CD14-positive monocyte (primary cell): ENCODE results near the gene ATP1B3. TPM values are rescaled to one million over a fixed set of nuclear protein-coding genes. Genes with fewer than 3 reads are reported as not detected.

Source experiments
- DNase-seq, 3 donors: peaks; one replicate each; pipeline ENCODE4 v3.0.0-alpha.2; 2011 to 2022
- H2AFZ ChIP-seq: 2 replicates; pipeline ENCODE4 v1.6.0; 2012; ENCODE audit warnings: mild to moderate bottlenecking, low read depth, low read length, inconsistent platforms; ENCODE audit not compliant: insufficient read depth, poor library complexity, severe bottlenecking
- H3K27ac ChIP-seq, 2 donors: 1 replicate in 1 of 2; 2 replicates in 1 of 2; pipeline ENCODE4 v1.5.1; 2012 to 2013; ENCODE audit warnings: low read length in 2 of 2, control low read depth in 1 of 2, inconsistent platforms in 1 of 2, low read depth in 1 of 2, mild to moderate bottlenecking in 1 of 2
- H3K27me3 ChIP-seq, 2 donors: one replicate each; pipeline versions ENCODE4 v1.6.0 to v1.6.1; 2011 to 2013; ENCODE audit warnings: low read length in 2 of 2; ENCODE audit not compliant: control insufficient read depth in 2 of 2, insufficient read depth in 2 of 2
- H3K36me3 ChIP-seq, 2 donors: replicated peaks in 1 of 2; 1 replicate in 1 of 2; 2 replicates in 1 of 2; pipeline versions ENCODE4 v1.5.1 to v1.6.1; 2012 to 2013; ENCODE audit warnings: low read length in 2 of 2, control low read depth in 1 of 2, inconsistent platforms in 1 of 2, mild to moderate bottlenecking in 1 of 2; ENCODE audit not compliant: insufficient read depth in 2 of 2, control insufficient read depth in 1 of 2
- H3K4me1 ChIP-seq, 2 donors: 1 replicate in 1 of 2; 2 replicates in 1 of 2; pipeline versions ENCODE4 v1.5.1 to v1.6.1; 2012 to 2013; ENCODE audit warnings: low read length in 2 of 2, control low read depth in 1 of 2, inconsistent platforms in 1 of 2, mild to moderate bottlenecking in 1 of 2, moderate library complexity in 1 of 2; ENCODE audit not compliant: insufficient read depth in 2 of 2, control insufficient read depth in 1 of 2
- H3K4me2 ChIP-seq: replicated peaks from 2 replicates; pipeline ENCODE3; 2012; ENCODE audit warnings: low read length, moderate library complexity, mild to moderate bottlenecking; ENCODE audit not compliant: poor library complexity, severe bottlenecking; ENCODE audit errors: extremely low read depth
- H3K4me3 ChIP-seq, 3 experiments: fragments of 200-600 bp in 1 of 3; sonication (generic) in 1 of 3; replicated peaks in 1 of 3; 1 replicate in 2 of 3; 2 replicates in 1 of 3; pipeline ENCODE4 v1.5.1; 2011 to 2013; ENCODE audit warnings: low read length in 3 of 3, mild to moderate bottlenecking in 3 of 3, control low read depth in 2 of 3, low read depth in 2 of 3, inconsistent platforms in 1 of 3, moderate library complexity in 1 of 3
- H3K79me2 ChIP-seq: 2 replicates; pipeline ENCODE4 v1.6.0; 2012; ENCODE audit warnings: mild to moderate bottlenecking, control low read depth, inconsistent platforms, low read length, moderate library complexity; ENCODE audit not compliant: insufficient read depth
- H3K9ac ChIP-seq: 2 replicates; pipeline ENCODE4 v1.6.0; 2017; ENCODE audit warnings: low read length, mild to moderate bottlenecking; ENCODE audit not compliant: insufficient read depth, poor library complexity, severe bottlenecking
- H3K9me3 ChIP-seq, 2 donors: replicated peaks in 1 of 2; 1 replicate in 1 of 2; 2 replicates in 1 of 2; pipeline versions ENCODE4 v1.5.1 to v1.6.1; 2012 to 2013; ENCODE audit warnings: low read length in 2 of 2, control low read depth in 1 of 2; ENCODE audit not compliant: control insufficient read depth in 1 of 2, insufficient read depth in 1 of 2
- H4K20me1 ChIP-seq: 2 replicates; pipeline ENCODE4 v1.6.0; 2012; ENCODE audit warnings: mild to moderate bottlenecking, low read length, control low read depth, moderate library complexity; ENCODE audit not compliant: insufficient read depth
- H3K27ac Mint-ChIP-seq, 7 donors: one replicate each; pipeline ENCODE4 v1.8.0; 2020; ENCODE audit warnings: mild to moderate bottlenecking in 7 of 7, mixed read lengths in 7 of 7, moderate library complexity in 6 of 7, inconsistent platforms in 2 of 7
- H3K27me3 Mint-ChIP-seq, 3 donors: one replicate each; pipeline ENCODE4 v1.8.0; 2021 to 2022; ENCODE audit warnings: low read depth in 3 of 3, mild to moderate bottlenecking in 3 of 3, mixed read lengths in 3 of 3, moderate library complexity in 3 of 3, inconsistent platforms in 1 of 3
- H3K36me3 Mint-ChIP-seq, 2 donors: one replicate each; pipeline ENCODE4 v1.8.0; 2020; ENCODE audit warnings: mixed read lengths in 2 of 2, inconsistent platforms in 1 of 2, mild to moderate bottlenecking in 1 of 2
- H3K4me1 Mint-ChIP-seq: one replicate; pipeline ENCODE4 v1.8.0; 2020; ENCODE audit warnings: mild to moderate bottlenecking, mixed read lengths
- H3K4me3 Mint-ChIP-seq, 2 donors: one replicate each; pipeline ENCODE4 v1.8.0; 2020; ENCODE audit warnings: mild to moderate bottlenecking in 2 of 2, mixed read lengths in 2 of 2, moderate library complexity in 1 of 2
- H3K9me3 Mint-ChIP-seq, 7 donors: one replicate each; pipeline ENCODE4 v1.8.0; 2020 to 2022; ENCODE audit warnings: mixed read lengths in 7 of 7, mild to moderate bottlenecking in 6 of 7, moderate library complexity in 6 of 7, inconsistent platforms in 2 of 7
- WGBS: methylation state at CpG from one replicate; pipeline ENCODE4 v1.1.5; 2013; ENCODE audit warnings: missing lambda C conversion rate; ENCODE audit not compliant: insufficient coverage; 5-methylcytosine and 5-hydroxymethylcytosine counted together
- intact Hi-C, 2 donors: fragments of 100-400 bp; cut with micrococcal nuclease; formaldehyde crosslinking; loops; one replicate each; pipeline versions ENCODE4 v1.15.0 to v1.15.1; 2023
- polyA plus RNA-seq, 3 donors: library from polyadenylated mRNA; depleted of rRNA in 1 of 3; unstranded in 2 of 3; stranded (reverse) in 1 of 3; fragments of 300-500 nt in 2 of 3; fragments of >200 nt in 1 of 3; fragmentation: Illumina TruSeq in 2 of 3; gene quantifications; 1 replicate in 2 of 3; 2 replicates in 1 of 3; pipeline ENCODE4 v1.2.3, GENCODE V29; 2012 to 2021
- TF ChIP-seq, protein P1 (sequence below): fragments of 200-600 bp; IDR thresholded peaks from one replicate; pipeline ENCODE4 v1.8.0; 2022; ENCODE audit warnings: antibody characterized with exemption, mild to moderate bottlenecking

The ATP1B3 gene
- polyA plus RNA-seq, 3 donors, result 90.6 to 208 (median 177) TPM

DNA sequence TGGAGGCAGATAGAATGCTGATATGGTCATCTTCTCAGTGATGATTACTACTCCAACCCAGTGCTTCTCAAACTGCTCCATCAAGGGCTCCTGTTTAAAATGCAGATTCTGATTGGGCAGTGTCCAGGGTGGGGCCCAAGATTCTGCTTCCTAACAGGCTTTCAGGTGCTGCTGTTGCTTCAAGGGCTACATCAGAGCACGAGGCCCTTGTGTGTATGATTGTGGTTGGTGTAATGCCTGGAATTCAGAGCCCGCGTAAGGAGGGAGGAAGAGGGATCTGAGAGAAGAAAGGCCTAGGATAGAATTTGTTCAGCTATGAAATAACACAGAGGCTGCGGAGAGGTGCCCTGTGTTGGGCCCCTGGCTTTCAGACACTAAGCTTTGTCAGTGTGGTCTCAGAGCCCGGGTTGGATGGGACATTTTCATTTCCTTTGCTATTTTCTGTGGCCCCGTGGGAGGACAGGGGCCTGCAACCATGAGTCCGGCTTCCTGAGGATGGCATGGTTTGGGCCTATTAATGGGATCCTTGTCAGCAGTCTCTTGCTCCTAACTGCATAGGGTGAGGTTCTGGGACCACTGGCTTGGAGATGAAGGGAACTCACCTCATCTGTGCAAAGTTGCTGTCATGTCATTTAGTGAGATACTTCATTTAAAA is 53.0 kb downstream of the ATP1B3 start:
- intact Hi-C loops, result no loop called here
- Histone ChIP-seq H3K4me3 (no peak overlapping the region), H4K20me1 (no peaks in the 10 kb centered on the region), H2AFZ (no peak overlapping the region), H3K9me3 (no peaks in the 10 kb centered on the region), H3K27me3 (no peaks in the 10 kb centered on the region), H3K27ac (no peak overlapping the region), H3K4me1 (no peaks in the 10 kb centered on the region), H3K9ac (no peak overlapping the region), H3K4me2 (no peak overlapping the region), H3K36me3 (peaks cover 6 to 39% of the 10 kb centered on the region in 2 donors), H3K79me2 (no peaks in the 10 kb centered on the region)
- TF ChIP-seq, protein P1, sequence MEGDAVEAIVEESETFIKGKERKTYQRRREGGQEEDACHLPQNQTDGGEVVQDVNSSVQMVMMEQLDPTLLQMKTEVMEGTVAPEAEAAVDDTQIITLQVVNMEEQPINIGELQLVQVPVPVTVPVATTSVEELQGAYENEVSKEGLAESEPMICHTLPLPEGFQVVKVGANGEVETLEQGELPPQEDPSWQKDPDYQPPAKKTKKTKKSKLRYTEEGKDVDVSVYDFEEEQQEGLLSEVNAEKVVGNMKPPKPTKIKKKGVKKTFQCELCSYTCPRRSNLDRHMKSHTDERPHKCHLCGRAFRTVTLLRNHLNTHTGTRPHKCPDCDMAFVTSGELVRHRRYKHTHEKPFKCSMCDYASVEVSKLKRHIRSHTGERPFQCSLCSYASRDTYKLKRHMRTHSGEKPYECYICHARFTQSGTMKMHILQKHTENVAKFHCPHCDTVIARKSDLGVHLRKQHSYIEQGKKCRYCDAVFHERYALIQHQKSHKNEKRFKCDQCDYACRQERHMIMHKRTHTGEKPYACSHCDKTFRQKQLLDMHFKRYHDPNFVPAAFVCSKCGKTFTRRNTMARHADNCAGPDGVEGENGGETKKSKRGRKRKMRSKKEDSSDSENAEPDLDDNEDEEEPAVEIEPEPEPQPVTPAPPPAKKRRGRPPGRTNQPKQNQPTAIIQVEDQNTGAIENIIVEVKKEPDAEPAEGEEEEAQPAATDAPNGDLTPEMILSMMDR, result no peak
- Mint-ChIP-seq H3K4me1 (no peaks in the 10 kb centered on the region), H3K9me3 (peaks cover 0 to 5% (median 0%) of the 10 kb centered on the region in 7 donors), H3K36me3 (peaks cover 27 to 45% of the 10 kb centered on the region in 2 donors), H3K27me3 (peaks cover 0 to 5% (median 2%) of the 10 kb centered on the region in 3 donors), H3K27ac (peak overlapping the region in 1 of 7 donors; percentile 27), H3K4me3 (no peak overlapping the region)
- 83% methylated on average over 6 of the region's 7 CpGs for WGBS
- no peak for DNase-seq

DNA sequence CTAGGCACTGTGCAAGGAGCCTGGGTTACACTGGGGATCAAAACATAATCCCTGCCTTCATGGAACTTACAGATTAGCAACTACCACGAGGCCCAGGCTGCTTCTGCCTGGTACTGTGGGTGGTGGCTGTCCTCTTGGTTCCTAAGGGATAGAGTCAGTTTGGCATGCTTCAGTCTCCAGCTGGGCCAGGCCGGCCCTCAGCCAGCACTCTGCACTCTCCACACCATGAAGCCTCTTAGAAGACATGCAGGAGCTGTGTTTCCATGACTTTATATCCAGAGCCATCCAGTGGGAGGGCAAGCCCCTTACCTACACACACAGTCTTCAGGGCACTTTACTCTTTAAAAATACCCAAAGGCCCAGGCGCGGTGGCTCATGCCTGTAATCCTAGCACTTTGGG is 54.4 kb downstream of the ATP1B3 start:
- Histone ChIP-seq H3K27me3 (no peaks in the 10 kb centered on the region), H3K79me2 (no peaks in the 10 kb centered on the region), H2AFZ (no peak overlapping the region), H3K9ac (no peak overlapping the region), H3K36me3 (peaks cover 6 to 30% of the 10 kb centered on the region in 2 donors), H3K4me3 (no peak overlapping the region), H4K20me1 (no peaks in the 10 kb centered on the region), H3K4me1 (no peaks in the 10 kb centered on the region), H3K27ac (no peak overlapping the region), H3K4me2 (no peak overlapping the region), H3K9me3 (no peaks in the 10 kb centered on the region)
- Mint-ChIP-seq H3K36me3 (peaks cover 18 to 31% of the 10 kb centered on the region in 2 donors), H3K4me3 (no peak overlapping the region), H3K9me3 (peaks cover 0 to 5% (median 0%) of the 10 kb centered on the region in 7 donors), H3K27ac (peak overlapping the region in 1 of 7 donors; percentile 25), H3K27me3 (peaks cover 0 to 5% (median 2%) of the 10 kb centered on the region in 3 donors), H3K4me1 (no peaks in the 10 kb centered on the region)
- TF ChIP-seq, protein P1, result no peak
- 100% methylated on average over 3 of the region's 4 CpGs for WGBS
- no peak for DNase-seq
- intact Hi-C loops, result no loop called here
